IMR-90 (cell line): ENCODE data around the gene FXYD6. TPM values are rescaled to one million over a fixed set of nuclear protein-coding genes. Genes with fewer than 3 reads are reported as not detected.

Experiments used
- ATAC-seq: fragments of 200-7000 bp; cut with Tn5 transposase; 2 replicates; pipeline ENCODE4 v1.9.1; 2020; ENCODE audit warnings: low read depth, mild to moderate bottlenecking, moderate library complexity
- BruUV-seq: library from RNA; stranded (reverse); fragments of 400-500 nt; replicated peaks from 2 replicates; lab custom pipeline; 2021; lab: Mats Ljungman, UMichigan
- CTCF ChIA-PET: fragments of 300-600 bp; formaldehyde crosslinking; extraction: SDS; loops from one replicate; lab custom pipeline; 2021; ENCODE audit warnings: antibody characterized with exemption; lab: Yijun Ruan, JAX
- POLR2A ChIA-PET: fragments of 300-600 bp; sonication (Branson Sonifier 250); formaldehyde crosslinking; loops from one replicate; lab custom pipeline; 2022; ENCODE audit warnings: antibody characterized with exemption; ENCODE audit not compliant: unreplicated experiment; lab: Charles Lee
- DNase-seq: peaks from one replicate; pipeline ENCODE4 v3.0.0; 2013
- H2AFZ ChIP-seq: replicated peaks from 2 replicates; pipeline ENCODE3; 2013; ENCODE audit warnings: low read length, mild to moderate bottlenecking; ENCODE audit not compliant: poor library complexity
- H2AK5ac ChIP-seq: 2 replicates; pipeline ENCODE4 v1.6.1; 2013; ENCODE audit warnings: low read depth, low read length, inconsistent platforms
- H2AK9ac ChIP-seq: replicated peaks from 2 replicates; pipeline ENCODE3; 2013; ENCODE audit warnings: mild to moderate bottlenecking, low read depth, low read length, moderate library complexity; ENCODE audit not compliant: poor library complexity
- H2BK120ac ChIP-seq: 2 replicates; pipeline ENCODE4 v1.6.1; 2013; ENCODE audit warnings: low read depth, low read length, inconsistent platforms
- H2BK15ac ChIP-seq: 3 replicates; pipeline ENCODE4 v1.6.1; 2013; ENCODE audit warnings: low read depth, low read length, inconsistent platforms
- H2BK20ac ChIP-seq: 2 replicates; pipeline ENCODE4 v1.6.1; 2013; ENCODE audit warnings: low read depth, mild to moderate bottlenecking, inconsistent platforms, low read length, moderate library complexity
- H2BK5ac ChIP-seq: 2 replicates; pipeline ENCODE4 v1.6.1; 2013; ENCODE audit warnings: mild to moderate bottlenecking, low read depth, low read length, inconsistent platforms; ENCODE audit not compliant: poor library complexity, severe bottlenecking
- H3K14ac ChIP-seq: replicated peaks from 2 replicates; pipeline ENCODE4 v1.6.1; 2013; ENCODE audit warnings: low read depth, low read length, inconsistent platforms
- H3K18ac ChIP-seq: 2 replicates; pipeline ENCODE4 v1.6.1; 2013; ENCODE audit warnings: low read depth, low read length, control low read depth
- H3K23ac ChIP-seq: 2 replicates; pipeline ENCODE4 v1.6.1; 2013; ENCODE audit warnings: low read depth, low read length, inconsistent platforms
- H3K27ac ChIP-seq: 2 replicates; pipeline ENCODE4 v1.5.1; 2013; ENCODE audit warnings: mild to moderate bottlenecking, control low read depth, low read length; ENCODE audit not compliant: insufficient read depth
- H3K27me3 ChIP-seq: 2 replicates; pipeline ENCODE4 v1.6.1; 2013; ENCODE audit warnings: low read length; ENCODE audit not compliant: control insufficient read depth, insufficient read depth
- H3K36me3 ChIP-seq: 2 replicates; pipeline ENCODE4 v1.6.1; 2013; ENCODE audit warnings: low read length, mixed read lengths; ENCODE audit not compliant: control insufficient read depth, insufficient read depth
- H3K4ac ChIP-seq: 2 replicates; pipeline ENCODE4 v1.6.1; 2013; ENCODE audit warnings: low read depth, low read length, inconsistent platforms
- H3K4me1 ChIP-seq: 2 replicates; pipeline ENCODE4 v1.6.1; 2013; ENCODE audit warnings: low read length, mixed read lengths; ENCODE audit not compliant: control insufficient read depth, insufficient read depth
- H3K4me2 ChIP-seq: 2 replicates; pipeline ENCODE4 v1.6.1; 2013; ENCODE audit warnings: low read depth, mild to moderate bottlenecking, control low read depth, low read length, moderate library complexity
- H3K4me3 ChIP-seq: 2 replicates; pipeline ENCODE4 v1.5.1; 2013; ENCODE audit warnings: low read depth, mild to moderate bottlenecking, control low read depth, low read length, moderate library complexity; ENCODE audit not compliant: insufficient read depth
- H3K56ac ChIP-seq: 2 replicates; pipeline ENCODE4 v1.6.1; 2013; ENCODE audit warnings: low read length, inconsistent platforms; ENCODE audit not compliant: insufficient read depth; ENCODE audit errors: extremely low read depth
- H3K79me1 ChIP-seq, 2 experiments: 2 replicates each; pipeline ENCODE4 v1.6.1; 2013; ENCODE audit warnings: low read length in 2 of 2, inconsistent platforms in 1 of 2, low read depth in 1 of 2
- H3K9ac ChIP-seq: 2 replicates; pipeline ENCODE4 v1.6.1; 2013; ENCODE audit warnings: low read depth, low read length, control low read depth
- H3K9me1 ChIP-seq: 2 replicates; pipeline ENCODE4 v1.6.1; 2013; ENCODE audit warnings: low read length, inconsistent platforms; ENCODE audit not compliant: insufficient read depth
- H3K9me3 ChIP-seq: 2 replicates; pipeline ENCODE4 v1.6.1; 2013; ENCODE audit warnings: low read length; ENCODE audit not compliant: control insufficient read depth, insufficient read depth
- H4K20me1 ChIP-seq: 2 replicates; pipeline ENCODE4 v1.6.1; 2013; ENCODE audit warnings: low read length, inconsistent platforms; ENCODE audit not compliant: insufficient read depth
- H4K5ac ChIP-seq: 2 replicates; pipeline ENCODE4 v1.6.1; 2013; ENCODE audit warnings: mild to moderate bottlenecking, low read depth, low read length, control low read depth
- H4K8ac ChIP-seq, 2 experiments: 2 replicates each; pipeline ENCODE4 v1.6.1; 2013; ENCODE audit warnings: low read depth in 2 of 2, low read length in 2 of 2, control low read depth in 1 of 2, inconsistent platforms in 1 of 2
- H4K91ac ChIP-seq: 2 replicates; pipeline ENCODE4 v1.6.1; 2013; ENCODE audit warnings: low read depth, low read length, inconsistent platforms; ENCODE audit not compliant: insufficient read depth
- BHLHE40 ChIP-seq: fragments of 150-350 bp; IDR thresholded peaks from 2 replicates; pipeline ENCODE4 v1.6.1; 2016; ENCODE audit warnings: mild to moderate bottlenecking, low read depth, low read length
- CHD1 ChIP-seq: IDR thresholded peaks from 2 replicates; pipeline ENCODE4 v1.6.1; 2012; ENCODE audit warnings: low read depth, low read length, improper control_type of control experiment
- MAFK ChIP-seq: IDR thresholded peaks from 2 replicates; pipeline ENCODE4 v1.6.1; 2012; ENCODE audit warnings: low read depth, low read length, improper control_type of control experiment
- MXI1 ChIP-seq: IDR thresholded peaks from 2 replicates; pipeline ENCODE4 v1.6.1; 2012; ENCODE audit warnings: low read depth, mild to moderate bottlenecking, low read length, moderate library complexity, borderline replicate concordance
- WGBS, 2 experiments: methylation state at CpG; one replicate each; pipeline versions ENCODE4 v1.1.5 to v1.1.7; 2013; ENCODE audit warnings: missing lambda C conversion rate in 2 of 2; ENCODE audit not compliant: insufficient read length in 1 of 2; ENCODE audit errors: extremely low coverage in 2 of 2; 5-methylcytosine and 5-hydroxymethylcytosine counted together
- dilution Hi-C: fragments of 300-500 bp; cut with HindIII; formaldehyde crosslinking; loops from one replicate; pipeline ENCODE4 v1.14.3; 2018; ENCODE audit warnings: low sequenced_read_pairs; ENCODE audit not compliant: unreplicated experiment
- in situ Hi-C: fragments of 300-500 bp; cut with MboI; formaldehyde crosslinking; loops from 3 replicates; pipeline ENCODE4 v1.14.3; 2019; ENCODE audit warnings: low sequenced_read_pairs, inconsistent platforms, mixed read lengths
- intact Hi-C: fragments of 100-400 bp; cut with micrococcal nuclease; formaldehyde crosslinking; loops from 2 replicates; pipeline ENCODE4 v1.10.0; 2022
- polyA plus RNA-seq, 3 experiments: library from polyadenylated mRNA; depleted of rRNA; stranded (reverse); fragments of >200 nt; gene quantifications; 2 replicates each; pipeline ENCODE4 v1.2.3, GENCODE V29; 2012; ENCODE audit warnings: low replicate concordance in 1 of 3
- total RNA-seq: library from RNA; depleted of rRNA; stranded (reverse); fragments of >200 nt; gene quantifications from 2 replicates; pipeline ENCODE4 v1.2.3, GENCODE V29; 2012

Gene FXYD6
- total and polyA plus RNA-seq, 2 of the 4 experiments (the other 2 are of a cell fraction), result 0.32 TPM; not detected in 1

DNA sequence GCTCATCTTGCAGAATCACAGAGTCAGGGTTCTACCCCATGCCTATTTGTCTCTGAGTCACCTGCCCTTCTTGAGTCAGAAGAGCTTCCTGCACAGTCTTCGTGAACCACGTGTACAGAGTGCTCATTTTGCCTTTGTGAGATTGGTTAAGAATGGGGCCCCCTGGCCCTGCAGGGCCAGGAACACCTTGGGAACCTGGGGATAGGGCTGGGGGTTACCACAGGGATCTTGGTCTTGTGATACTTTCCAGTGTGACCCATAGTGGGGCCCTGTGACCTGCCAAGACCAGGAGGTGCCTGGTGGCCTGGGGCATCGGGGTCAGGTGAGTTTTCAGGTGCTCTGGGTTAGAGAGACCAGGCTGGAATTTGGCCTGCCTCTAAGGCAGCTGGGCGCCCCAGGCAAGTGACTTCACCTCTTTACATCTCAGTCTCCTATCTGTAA is 43.3 kb upstream of the FXYD6 start:
- no peak overlapping the region for H3K9ac ChIP-seq
- no peak overlapping the region for H2BK5ac ChIP-seq
- no peak overlapping the region for H4K91ac ChIP-seq
- WGBS, 2 experiments, result no CpG with 5 or more reads among the region's 4 CpGs
- DNase-seq (no peak), ATAC-seq (no peak)
- ChIA-PET POLR2A (no interaction called here), CTCF (no interaction called here)
- H2AK9ac ChIP-seq, result no peak overlapping the region
- H2AFZ ChIP-seq, result no peak overlapping the region
- intact Hi-C loops (no loop called here), in situ Hi-C loops (no loop called here), dilution Hi-C loops (no loop called here)
- H2BK120ac ChIP-seq, result no peak overlapping the region
- H4K8ac ChIP-seq, result no peak overlapping the region
- no peaks in the 10 kb centered on the region for H4K20me1 ChIP-seq
- H3K27ac ChIP-seq, result no peak overlapping the region
- no peak overlapping the region for H3K4me2 ChIP-seq
- H3K9me3 ChIP-seq, result no peaks in the 10 kb centered on the region
- H2BK20ac ChIP-seq, result no peak overlapping the region
- H3K18ac ChIP-seq, result no peak overlapping the region
- H3K4ac ChIP-seq, result no peak overlapping the region
- peaks cover 5% of the 10 kb centered on the region; the same call in 1 of the 2 replicates for H3K27me3 ChIP-seq
- no peak overlapping the region for H3K23ac ChIP-seq
- no peak overlapping the region for H2BK15ac ChIP-seq
- no peak overlapping the region for H2AK5ac ChIP-seq
- H3K36me3 ChIP-seq, result no peaks in the 10 kb centered on the region
- no TSS peak for BruUV-seq
- TF ChIP-seq MAFK (no peak), CHD1 (no peak), BHLHE40 (no peak), MXI1 (no peak)
- H4K5ac ChIP-seq, result no peak overlapping the region
- H3K79me1 ChIP-seq, result no peaks in the 10 kb centered on the region
- no peak overlapping the region for H3K4me3 ChIP-seq
- no peak overlapping the region for H3K56ac ChIP-seq
- no peaks in the 10 kb centered on the region for H3K9me1 ChIP-seq
- no peaks in the 10 kb centered on the region for H3K4me1 ChIP-seq
- H3K14ac ChIP-seq, result no peak overlapping the region
